Right lobe of liver (tissue), 4 donors: ENCODE measurements around the gene MRPS14.

ENCODE experiments used
- POLR2A ChIP-seq: fragments of 450-650 bp; IDR thresholded peaks from one replicate; pipeline ENCODE4 v1.6.1; 2017; ENCODE audit warnings: antibody characterized with exemption, mild to moderate bottlenecking
- TF ChIP-seq, protein P1 (sequence below), 4 donors: fragments of 200-600 bp in 3 of 4; fragments of 450-650 bp in 1 of 4; IDR thresholded peaks; one replicate each; pipeline versions ENCODE4 v1.5.1 to v1.8.0; 2016 to 2022; ENCODE audit warnings: antibody characterized with exemption in 4 of 4, mild to moderate bottlenecking in 2 of 4
- donor health status: DM: no; HTN: no; CAD: no.
- donor health status: DM: no; HTN: no; CAD: no.
- donor health status: DM: no; HTN: yes; CAD: no.

- TF ChIP-seq, protein P1, sequence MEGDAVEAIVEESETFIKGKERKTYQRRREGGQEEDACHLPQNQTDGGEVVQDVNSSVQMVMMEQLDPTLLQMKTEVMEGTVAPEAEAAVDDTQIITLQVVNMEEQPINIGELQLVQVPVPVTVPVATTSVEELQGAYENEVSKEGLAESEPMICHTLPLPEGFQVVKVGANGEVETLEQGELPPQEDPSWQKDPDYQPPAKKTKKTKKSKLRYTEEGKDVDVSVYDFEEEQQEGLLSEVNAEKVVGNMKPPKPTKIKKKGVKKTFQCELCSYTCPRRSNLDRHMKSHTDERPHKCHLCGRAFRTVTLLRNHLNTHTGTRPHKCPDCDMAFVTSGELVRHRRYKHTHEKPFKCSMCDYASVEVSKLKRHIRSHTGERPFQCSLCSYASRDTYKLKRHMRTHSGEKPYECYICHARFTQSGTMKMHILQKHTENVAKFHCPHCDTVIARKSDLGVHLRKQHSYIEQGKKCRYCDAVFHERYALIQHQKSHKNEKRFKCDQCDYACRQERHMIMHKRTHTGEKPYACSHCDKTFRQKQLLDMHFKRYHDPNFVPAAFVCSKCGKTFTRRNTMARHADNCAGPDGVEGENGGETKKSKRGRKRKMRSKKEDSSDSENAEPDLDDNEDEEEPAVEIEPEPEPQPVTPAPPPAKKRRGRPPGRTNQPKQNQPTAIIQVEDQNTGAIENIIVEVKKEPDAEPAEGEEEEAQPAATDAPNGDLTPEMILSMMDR (IDR thresholded peaks at IDR 0.05) = no peak
- TF ChIP-seq POLR2A = no peak
These were observed 51.3 kb downstream of the MRPS14 start for GRCh38 chr1:174971902-174972301.
